Activated CD4-positive, alpha-beta T cell treated with anti-CD3 and anti-CD28 coated beads, Interleukin-10, Interleukin-2, amounts not matched to agents 100 ng/mL and 50 ng/mL, durations not matched to agents 16 hours and 8 hours (primary cell): ENCODE results near the gene ERGIC1.

ENCODE experiments used
- DNase-seq: peaks from one replicate; pipeline ENCODE4 v3.0.0-alpha.2; 2020

ERGIC1 gene

DNA sequence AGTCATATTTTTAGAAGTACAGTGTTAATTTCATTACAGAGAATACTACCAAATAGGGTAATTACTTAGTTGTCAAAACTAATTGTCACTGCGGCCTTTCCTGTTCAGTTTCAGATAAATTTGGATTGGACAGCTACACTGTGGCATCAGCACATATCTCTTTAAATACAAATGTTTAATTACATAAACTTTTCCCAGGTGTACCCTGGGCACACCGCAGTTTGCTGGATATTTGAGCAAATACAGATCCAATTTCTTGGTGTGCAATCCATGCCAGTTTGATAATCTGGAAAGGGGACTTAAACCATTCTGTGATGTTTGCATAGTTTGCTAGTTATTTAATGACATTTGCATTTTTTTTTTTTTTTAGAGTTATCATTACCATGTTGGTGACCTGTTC, 160.4 kb downstream of the ERGIC1 start:
- DNase-seq = no peak

DNA sequence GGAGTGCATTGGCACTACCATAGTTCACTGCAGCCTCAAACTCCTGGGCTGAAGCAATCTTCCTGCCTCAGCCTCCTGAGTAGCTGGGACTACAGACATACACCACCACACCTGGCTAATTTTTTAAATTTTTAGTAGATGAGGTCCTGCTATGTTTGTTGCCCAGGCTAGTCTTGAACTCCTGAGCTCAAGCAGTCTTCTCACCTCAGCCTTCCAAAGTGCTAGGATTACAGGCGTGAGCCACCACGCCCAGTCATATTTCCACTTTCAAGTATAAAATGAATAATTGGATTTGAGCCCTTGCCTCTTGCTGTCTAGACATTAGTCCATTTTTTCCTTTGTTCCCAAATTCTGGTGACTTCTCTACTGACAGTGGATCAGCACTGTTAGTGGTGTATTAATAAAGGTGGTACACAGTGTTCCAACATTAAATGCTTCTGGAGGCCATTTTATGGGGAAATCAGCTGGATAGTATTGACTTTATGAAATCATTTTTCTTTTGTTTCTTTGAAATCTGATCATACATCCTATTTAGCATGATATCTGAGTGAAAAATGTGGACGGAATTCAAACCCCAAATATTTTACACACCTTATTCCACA, 165.4 kb downstream of the ERGIC1 start:
- peak; percentile 14 for DNase-seq

GRCh38 chr5:172999974-173000373, 165.9 kb downstream of the ERGIC1 start:
- no peak for DNase-seq

DNA sequence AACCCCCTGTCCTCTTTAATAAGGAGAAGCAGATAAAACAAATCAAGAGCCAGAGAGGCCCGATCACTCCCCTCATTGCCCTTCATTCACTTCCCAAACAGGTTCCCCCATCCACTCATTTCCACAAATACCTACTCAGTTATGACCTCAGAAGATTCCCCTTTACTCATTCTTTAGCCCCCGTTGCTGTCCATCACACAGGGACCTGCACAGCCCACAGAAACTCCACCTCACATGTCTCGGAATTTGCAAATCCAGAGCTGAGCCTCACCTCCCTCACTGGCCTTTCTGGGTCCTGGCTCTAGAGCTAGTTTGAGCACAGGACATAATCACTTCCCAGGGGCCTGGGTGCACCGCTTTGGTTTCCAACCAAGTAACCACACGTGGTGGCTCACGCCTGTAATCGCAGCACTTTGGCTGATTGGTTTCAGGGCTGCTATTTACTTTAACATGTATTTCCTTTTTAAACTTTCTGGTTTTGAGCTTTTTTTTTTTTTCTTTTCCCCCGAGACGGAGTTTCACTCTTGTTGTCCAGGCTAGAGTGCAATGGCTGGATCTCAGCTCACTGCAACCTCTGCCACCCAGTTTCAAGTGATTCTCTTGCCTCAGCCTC, 167.3 kb downstream of the ERGIC1 start:
- peak; percentile 34 for DNase-seq
